Breast epithelium (tissue), 4 donors: ENCODE data around the gene IKBIP. TPM values are rescaled to one million over a fixed set of nuclear protein-coding genes. Genes with fewer than 3 reads are reported as not detected.
"Not testable (repeated sequence)": the region's sequence is repeated elsewhere in the genome, so short reads cannot be mapped to it uniquely, and the experiment has no call there.

Source experiments
- DNase-seq, 2 donors: peaks; one replicate each; pipeline ENCODE4 v3.0.0-alpha.2; 2019; ENCODE audit warnings: low spot score in 2 of 2
- H3K27ac ChIP-seq, 2 donors: fragments of 200-600 bp; sonication (generic) in 1 of 2; one replicate each; pipeline ENCODE4 v1.5.1; 2016 to 2019; ENCODE audit warnings: mild to moderate bottlenecking in 1 of 2
- H3K27me3 ChIP-seq, 2 donors: fragments of 200-600 bp; sonication (generic) in 1 of 2; one replicate each; pipeline versions ENCODE4 v1.5.1 to v1.6.0; 2017 to 2019; ENCODE audit warnings: control low read depth in 1 of 2, mild to moderate bottlenecking in 1 of 2
- H3K36me3 ChIP-seq: fragments of 200-600 bp; one replicate; pipeline ENCODE4 v1.5.1; 2019
- H3K4me1 ChIP-seq, 2 donors: fragments of 200-600 bp; sonication (generic); one replicate each; pipeline ENCODE4 v1.5.1; 2016 to 2019; ENCODE audit warnings: control low read depth in 1 of 2
- H3K4me3 ChIP-seq, 3 donors: fragments of 200-600 bp; sonication (generic); 1 replicate in 2 of 3; 2 replicates in 1 of 3; pipeline ENCODE4 v1.5.1; 2016 to 2019; ENCODE audit warnings: mild to moderate bottlenecking in 3 of 3, moderate library complexity in 2 of 3
- H3K9me3 ChIP-seq, 2 donors: fragments of 200-600 bp; sonication (generic) in 1 of 2; one replicate each; pipeline ENCODE4 v1.5.1; 2016 to 2019; ENCODE audit warnings: control low read depth in 1 of 2
- POLR2A ChIP-seq: fragments of 450-650 bp; IDR thresholded peaks from one replicate; pipeline ENCODE4 v1.6.1; 2016; ENCODE audit warnings: antibody characterized with exemption, mild to moderate bottlenecking, moderate library complexity
- POLR2AphosphoS5 ChIP-seq, 3 donors: sonication (generic); formaldehyde crosslinking; IDR thresholded peaks; one replicate each; pipeline ENCODE4 v1.6.1; 2017; ENCODE audit warnings: antibody characterized with exemption in 3 of 3
- intact Hi-C: fragments of 100-400 bp; cut with DNase I; formaldehyde crosslinking; loops from one replicate; pipeline ENCODE4 v1.15.1; 2023; ENCODE audit warnings: low total_unique reads
- total RNA-seq, 3 donors: library from RNA; depleted of rRNA; stranded (reverse); fragments of >200 nt; gene quantifications; one replicate each; pipeline ENCODE4 v1.1.0, GENCODE V29; 2016
- TF ChIP-seq, protein P1 (sequence below), 3 donors: fragments of 450-650 bp; IDR thresholded peaks; one replicate each; pipeline ENCODE4 v1.5.1; 2016 to 2017; ENCODE audit warnings: antibody characterized with exemption in 3 of 3, mild to moderate bottlenecking in 3 of 3, moderate library complexity in 3 of 3

The IKBIP gene
- total RNA-seq, 3 donors from 2014 or later = 10.7 to 19.7 (median 12.3) TPM

DNA sequence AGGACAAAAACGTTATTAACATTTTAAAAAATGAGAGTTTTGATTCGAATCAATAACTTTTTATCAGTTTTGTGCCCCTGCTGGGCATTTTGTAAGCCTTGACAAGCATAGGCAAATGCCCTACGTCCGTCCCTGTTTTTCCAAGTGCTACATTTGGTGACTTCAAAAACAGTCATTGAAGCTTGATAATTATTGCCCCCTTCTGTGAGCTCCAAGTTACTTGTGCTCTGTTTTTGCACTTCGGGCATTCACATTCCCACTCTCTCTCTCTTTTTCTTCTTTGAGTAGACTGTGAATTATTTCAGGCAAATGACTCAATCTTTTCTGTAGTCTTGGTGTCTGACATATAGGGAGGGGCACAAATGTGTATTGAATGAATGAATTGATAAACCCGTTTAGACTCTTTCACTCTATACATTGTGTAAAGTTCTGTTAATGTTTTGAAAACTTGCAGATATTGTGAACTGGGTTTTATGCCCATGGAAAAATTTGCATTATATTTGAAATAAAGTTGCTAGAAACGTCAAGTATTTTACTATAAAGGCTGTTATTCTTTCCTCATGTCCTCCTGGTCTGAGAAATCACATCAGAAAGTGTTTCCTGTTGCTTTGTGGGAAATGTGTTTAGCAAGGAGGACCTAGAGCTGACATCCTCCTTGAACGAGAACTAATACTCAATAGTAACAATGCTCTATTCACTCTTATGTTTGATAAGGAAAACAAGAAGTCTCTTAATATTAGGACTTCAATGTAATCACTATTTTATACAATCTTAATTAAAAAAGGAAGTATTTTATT is 1.9 kb upstream of the IKBIP start:
- no peak for DNase-seq
- no peak overlapping the region for H3K27ac ChIP-seq
- TF ChIP-seq POLR2AphosphoS5 (IDR thresholded peaks at IDR 0.05) (no peak), POLR2A (no peak)
- TF ChIP-seq, protein P1, sequence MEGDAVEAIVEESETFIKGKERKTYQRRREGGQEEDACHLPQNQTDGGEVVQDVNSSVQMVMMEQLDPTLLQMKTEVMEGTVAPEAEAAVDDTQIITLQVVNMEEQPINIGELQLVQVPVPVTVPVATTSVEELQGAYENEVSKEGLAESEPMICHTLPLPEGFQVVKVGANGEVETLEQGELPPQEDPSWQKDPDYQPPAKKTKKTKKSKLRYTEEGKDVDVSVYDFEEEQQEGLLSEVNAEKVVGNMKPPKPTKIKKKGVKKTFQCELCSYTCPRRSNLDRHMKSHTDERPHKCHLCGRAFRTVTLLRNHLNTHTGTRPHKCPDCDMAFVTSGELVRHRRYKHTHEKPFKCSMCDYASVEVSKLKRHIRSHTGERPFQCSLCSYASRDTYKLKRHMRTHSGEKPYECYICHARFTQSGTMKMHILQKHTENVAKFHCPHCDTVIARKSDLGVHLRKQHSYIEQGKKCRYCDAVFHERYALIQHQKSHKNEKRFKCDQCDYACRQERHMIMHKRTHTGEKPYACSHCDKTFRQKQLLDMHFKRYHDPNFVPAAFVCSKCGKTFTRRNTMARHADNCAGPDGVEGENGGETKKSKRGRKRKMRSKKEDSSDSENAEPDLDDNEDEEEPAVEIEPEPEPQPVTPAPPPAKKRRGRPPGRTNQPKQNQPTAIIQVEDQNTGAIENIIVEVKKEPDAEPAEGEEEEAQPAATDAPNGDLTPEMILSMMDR (IDR thresholded peaks at IDR 0.05) = no peak
- H3K9me3 ChIP-seq = no peaks in the 10 kb centered on the region
- no peaks in the 10 kb centered on the region for H3K27me3 ChIP-seq
- peaks cover 5% of the 10 kb centered on the region for H3K36me3 ChIP-seq
- H3K4me1 ChIP-seq = no peaks in the 10 kb centered on the region
- intact Hi-C loops = loop anchor here (5.0 kb wide), 1 partner anchor 644 kb away; no protein-coding TSS in a partner anchor
- peak overlapping the region; percentile 97 to 99 (median 97) for H3K4me3 ChIP-seq

DNA sequence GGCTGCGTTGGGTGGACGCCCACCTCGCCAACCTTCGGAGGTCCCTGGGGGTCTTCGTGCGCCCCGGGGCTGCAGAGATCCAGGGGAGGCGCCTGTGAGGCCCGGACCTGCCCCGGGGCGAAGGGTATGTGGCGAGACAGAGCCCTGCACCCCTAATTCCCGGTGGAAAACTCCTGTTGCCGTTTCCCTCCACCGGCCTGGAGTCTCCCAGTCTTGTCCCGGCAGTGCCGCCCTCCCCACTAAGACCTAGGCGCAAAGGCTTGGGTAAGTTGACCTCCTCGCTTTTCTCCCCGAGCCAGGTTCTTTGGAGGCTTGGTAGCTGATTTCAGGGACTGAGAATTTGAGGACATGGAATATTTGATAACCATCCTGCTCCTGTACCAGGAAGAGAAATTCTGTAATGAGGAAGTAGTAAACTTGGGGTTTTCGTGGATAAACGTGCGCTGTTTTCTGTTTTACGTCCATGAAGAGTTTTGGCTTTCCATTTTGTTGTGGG is 1.0 kb upstream of the IKBIP start:
- intact Hi-C loops = loop anchor here (5.0 kb wide), 1 partner anchor 643 kb away; no protein-coding TSS in a partner anchor
- H3K9me3 ChIP-seq = no peaks in the 10 kb centered on the region
- no peaks in the 10 kb centered on the region for H3K27me3 ChIP-seq
- peaks cover 5% of the 10 kb centered on the region for H3K36me3 ChIP-seq
- H3K4me1 ChIP-seq = no peaks in the 10 kb centered on the region
- peak overlapping the region; percentile 97 to 99 (median 97) for H3K4me3 ChIP-seq
- H3K27ac ChIP-seq = peak overlapping the region; percentile 88 to 91
- TF ChIP-seq POLR2A (no peak), POLR2AphosphoS5 (IDR thresholded peaks at IDR 0.05) (no peak)
- TF ChIP-seq, protein P1 (IDR thresholded peaks at IDR 0.05) = no peak
- no peak for DNase-seq

DNA sequence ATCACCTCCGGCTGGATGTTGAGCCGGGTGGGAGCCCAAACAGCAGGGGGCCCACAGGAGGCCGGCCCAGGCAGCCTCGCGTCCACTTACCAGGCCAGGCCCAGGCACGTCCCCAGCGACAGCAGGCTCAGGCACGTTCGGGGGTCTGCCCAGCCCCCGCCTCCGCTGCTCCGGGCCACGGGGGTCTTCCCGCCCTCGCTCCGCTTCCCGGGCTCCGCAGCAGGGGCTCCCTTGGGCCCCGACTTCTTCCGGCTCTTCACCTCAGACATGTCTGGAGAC is 216 bp downstream of the IKBIP start:
- H3K9me3 ChIP-seq = no peaks in the 10 kb centered on the region
- no peaks in the 10 kb centered on the region for H3K27me3 ChIP-seq
- H3K4me3 ChIP-seq = peak overlapping the region; percentile 97 to 99 (median 97)
- no peak for TF ChIP-seq POLR2AphosphoS5 (IDR thresholded peaks at IDR 0.05)
- TF ChIP-seq POLR2A = no peak
- H3K4me1 ChIP-seq = no peaks in the 10 kb centered on the region
- H3K27ac ChIP-seq = peak overlapping the region; percentile 88 to 91
- peak in 1 of 2 donors; percentile 21 for DNase-seq
- no peaks in the 10 kb centered on the region for H3K36me3 ChIP-seq
- intact Hi-C loops = no loop called here

DNA sequence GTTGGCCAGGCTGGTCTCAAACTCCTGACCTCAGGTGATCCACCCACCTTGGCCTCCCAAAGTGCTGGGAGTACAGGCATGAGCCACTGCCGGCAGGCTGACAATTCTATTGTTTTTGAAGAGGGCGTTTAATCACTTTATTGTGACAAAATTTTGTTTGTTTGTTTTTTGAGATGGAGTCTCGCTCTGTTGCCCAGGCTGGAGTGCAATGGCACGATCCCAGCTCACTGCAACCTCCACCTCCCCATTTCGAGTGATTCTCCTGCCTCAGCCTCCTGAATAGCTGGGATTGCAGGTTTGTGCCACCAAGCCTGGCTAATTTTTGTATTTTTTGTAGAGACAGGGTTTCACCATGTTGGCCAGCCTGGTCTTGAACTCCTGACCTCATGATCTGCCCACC is 1.8 kb downstream of the IKBIP start:
- H3K4me1 ChIP-seq, DNase-seq, H3K36me3 ChIP-seq, H3K27me3 ChIP-seq, H3K9me3 ChIP-seq, H3K27ac ChIP-seq, intact Hi-C loops, H3K4me3 ChIP-seq: not testable (repeated sequence)

DNA sequence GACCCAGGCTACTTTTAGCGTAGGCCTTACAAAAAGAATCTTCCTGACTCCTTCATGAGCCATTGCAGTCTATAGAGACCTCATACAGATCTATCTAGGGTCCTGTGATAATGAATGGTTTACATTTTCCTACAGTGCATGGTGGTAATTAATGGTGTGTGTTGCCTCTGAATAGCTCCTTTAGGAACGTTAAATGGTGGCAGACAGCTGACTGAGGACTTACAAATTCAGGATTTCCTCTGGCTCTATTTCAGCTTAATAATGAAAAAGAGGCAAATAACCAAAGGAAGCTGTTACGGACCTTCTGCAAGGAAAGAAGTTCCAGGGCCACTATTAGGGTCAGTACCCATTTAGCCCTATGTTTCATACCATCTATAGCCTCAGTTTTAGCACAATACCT is 5.1 kb downstream of the IKBIP start:
- TF ChIP-seq POLR2AphosphoS5 (IDR thresholded peaks at IDR 0.05) = no peak
- TF ChIP-seq, protein P1 (IDR thresholded peaks at IDR 0.05) = no peak
- TF ChIP-seq POLR2A = no peak
- H3K27me3 ChIP-seq = no peaks in the 10 kb centered on the region
- no peak overlapping the region for H3K27ac ChIP-seq
- intact Hi-C loops = loop anchor here (10.0 kb wide), 1 partner anchor 865 kb away; no protein-coding TSS in a partner anchor
- H3K4me1 ChIP-seq = no peaks in the 10 kb centered on the region
- H3K36me3 ChIP-seq = no peaks in the 10 kb centered on the region
- no peak for DNase-seq
- no peak overlapping the region for H3K4me3 ChIP-seq
- H3K9me3 ChIP-seq = no peaks in the 10 kb centered on the region

DNA sequence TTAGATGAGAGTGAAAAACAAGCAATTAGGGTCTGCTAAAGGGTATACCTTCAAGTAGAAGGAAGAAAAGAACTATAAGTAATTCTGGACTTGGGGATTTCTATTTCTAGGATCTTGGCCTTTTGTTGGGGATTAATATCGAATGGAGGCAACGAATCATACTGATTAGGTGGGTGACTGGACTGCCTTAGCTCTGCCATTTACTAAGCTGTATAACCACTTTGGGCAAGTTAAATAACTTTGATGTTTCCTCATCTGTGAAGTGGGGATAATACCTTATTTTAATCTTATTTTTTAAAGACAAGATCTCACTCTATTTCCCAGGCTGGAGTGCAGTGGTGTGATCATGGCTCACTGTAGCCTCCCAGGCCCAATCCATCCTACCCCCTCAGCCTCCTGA is 6.6 kb downstream of the IKBIP start:
- no peaks in the 10 kb centered on the region for H3K4me1 ChIP-seq
- H3K36me3 ChIP-seq = no peaks in the 10 kb centered on the region
- no peak for DNase-seq
- H3K27ac ChIP-seq = no peak overlapping the region
- H3K9me3 ChIP-seq = no peaks in the 10 kb centered on the region
- intact Hi-C loops = loop anchor here (10.0 kb wide), 1 partner anchor 863 kb away; no protein-coding TSS in a partner anchor
- H3K27me3 ChIP-seq = no peaks in the 10 kb centered on the region
- TF ChIP-seq, protein P1 (IDR thresholded peaks at IDR 0.05) = no peak
- TF ChIP-seq POLR2A (no peak), POLR2AphosphoS5 (IDR thresholded peaks at IDR 0.05) (no peak)
- no peak overlapping the region for H3K4me3 ChIP-seq
